ENCODE data around the gene CSNK1A1.

- no peak for TF ChIP-seq GLIS3 (CRISPR knock-in tag; IDR thresholded peaks at IDR 0.05)
- TF ChIP-seq ZNF70 (CRISPR knock-in tag; IDR thresholded peaks at IDR 0.05), result no peak
- TF ChIP-seq CREB5 (CRISPR knock-in tag; IDR thresholded peaks at IDR 0.05; ENCODE audit: low read depth), result no peak
- TF ChIP-seq OSR1 (CRISPR knock-in tag; IDR thresholded peaks at IDR 0.05), result no peak
- TF ChIP-seq PATZ1 (CRISPR knock-in tag; IDR thresholded peaks at IDR 0.05; ENCODE audit: borderline replicate concordance), result no peak
- TF ChIP-seq BACH2 (CRISPR knock-in tag; IDR thresholded peaks at IDR 0.05; ENCODE audit: borderline replicate concordance), result no peak
- TF ChIP-seq PPARA (CRISPR knock-in tag; IDR thresholded peaks at IDR 0.05; ENCODE audit: borderline replicate concordance), result no peak
- no peak for TF ChIP-seq RARB (CRISPR knock-in tag; IDR thresholded peaks at IDR 0.05)
These were observed 94.4 kb downstream of the CSNK1A1 start for GRCh38 chr5:149456597-149457392.
